ENCODE measurements around the gene SNPH.

The SNPH gene

GRCh38 chr20:1319051-1319450 is 53.0 kb downstream of the SNPH start:
- H3K9me2 ChIP-seq (replicated peaks; ENCODE audit: control insufficient read depth, low read length): no peaks in the 10 kb centered on the region
- TF ChIP-seq EZH2phosphoT487 (IDR thresholded peaks at IDR 0.05; ENCODE audit: borderline replicate concordance, low read length) (no peak), CTCF (IDR thresholded peaks at IDR 0.05; ENCODE audit: low read depth, low read length, poor library complexity, severe bottlenecking) (no peak)
- no peak overlapping the region for H3K27ac ChIP-seq (ENCODE audit: low read depth, low read length)
- no peaks in the 10 kb centered on the region for H3K4me1 ChIP-seq (ENCODE audit: control insufficient read depth, low read length)
- H4K20me1 ChIP-seq (ENCODE audit: control insufficient read depth, insufficient read depth, low read depth, low read length): no peaks in the 10 kb centered on the region
- H3K36me3 ChIP-seq (ENCODE audit: control insufficient read depth, low read length): no peaks in the 10 kb centered on the region
- no peak overlapping the region for H3K4me2 ChIP-seq (ENCODE audit: low read length)
- no peaks in the 10 kb centered on the region for H3K9me3 ChIP-seq (ENCODE audit: control insufficient read depth, insufficient read depth, low read length)
- H3K27me3 ChIP-seq (ENCODE audit: control insufficient read depth, low read length): peaks cover 18% of the 10 kb centered on the region
- H3K4me3 ChIP-seq (ENCODE audit: low read length): no peak overlapping the region
- H3F3A ChIP-seq (ENCODE audit: control insufficient read depth, insufficient read depth): no peaks in the 10 kb centered on the region
- no peaks in the 10 kb centered on the region for H3K79me2 ChIP-seq (ENCODE audit: control insufficient read depth, low read length)

- Histone ChIP-seq H3K36me3 (ENCODE audit: control insufficient read depth, low read length) (no peaks in the 10 kb centered on the region), H3K9me2 (replicated peaks; ENCODE audit: control insufficient read depth, low read length) (no peaks in the 10 kb centered on the region), H3K79me2 (ENCODE audit: control insufficient read depth, low read length) (no peaks in the 10 kb centered on the region), H3K4me1 (ENCODE audit: control insufficient read depth, low read length) (peaks cover 3% of the 10 kb centered on the region), H3F3A (ENCODE audit: control insufficient read depth, insufficient read depth) (no peaks in the 10 kb centered on the region), H3K27me3 (ENCODE audit: control insufficient read depth, low read length) (peaks cover 18% of the 10 kb centered on the region), H3K27ac (ENCODE audit: low read depth, low read length) (no peak overlapping the region), H3K9me3 (ENCODE audit: control insufficient read depth, insufficient read depth, low read length) (no peaks in the 10 kb centered on the region), H3K4me3 (ENCODE audit: low read length) (no peak overlapping the region), H3K4me2 (ENCODE audit: low read length) (no peak overlapping the region), H4K20me1 (ENCODE audit: control insufficient read depth, insufficient read depth, low read depth, low read length) (no peaks in the 10 kb centered on the region)
- no peak for TF ChIP-seq EZH2phosphoT487 (IDR thresholded peaks at IDR 0.05; ENCODE audit: borderline replicate concordance, low read length)
- TF ChIP-seq CTCF (IDR thresholded peaks at IDR 0.05; ENCODE audit: low read depth, low read length, poor library complexity, severe bottlenecking): no peak
Measured at GRCh38 chr20:1319462-1319861, 53.4 kb downstream of the SNPH start.

GRCh38 chr20:1320016-1320415 is 53.9 kb downstream of the SNPH start:
- Histone ChIP-seq H3K27me3 (ENCODE audit: control insufficient read depth, low read length) (peaks cover 18% of the 10 kb centered on the region), H3K4me3 (ENCODE audit: low read length) (no peak overlapping the region), H3K9me3 (ENCODE audit: control insufficient read depth, insufficient read depth, low read length) (no peaks in the 10 kb centered on the region), H3K4me1 (ENCODE audit: control insufficient read depth, low read length) (peaks cover 9% of the 10 kb centered on the region), H3K27ac (ENCODE audit: low read depth, low read length) (no peak overlapping the region), H3K79me2 (ENCODE audit: control insufficient read depth, low read length) (no peaks in the 10 kb centered on the region), H3K9me2 (replicated peaks; ENCODE audit: control insufficient read depth, low read length) (no peaks in the 10 kb centered on the region), H3K4me2 (ENCODE audit: low read length) (no peak overlapping the region), H4K20me1 (ENCODE audit: control insufficient read depth, insufficient read depth, low read depth, low read length) (no peaks in the 10 kb centered on the region), H3K36me3 (ENCODE audit: control insufficient read depth, low read length) (no peaks in the 10 kb centered on the region), H3F3A (ENCODE audit: control insufficient read depth, insufficient read depth) (no peaks in the 10 kb centered on the region)
- TF ChIP-seq EZH2phosphoT487 (IDR thresholded peaks at IDR 0.05; ENCODE audit: borderline replicate concordance, low read length): no peak
- no peak for TF ChIP-seq CTCF (IDR thresholded peaks at IDR 0.05; ENCODE audit: low read depth, low read length, poor library complexity, severe bottlenecking)
